Measurements from ENCODE around the gene LACRT. TPM values are rescaled to one million over a fixed set of nuclear protein-coding genes. Genes with fewer than 3 reads are reported as not detected.

The LACRT gene
- total and polyA plus RNA-seq, 4 donors: not detected

- Histone ChIP-seq H3K27me3 (ENCODE audit: control insufficient read depth in 4 of 4, insufficient read depth in 4 of 4, low read length in 3 of 4) (no peaks in the 10 kb centered on the region), H3K9ac (ENCODE audit: low read depth in 1 of 2, low read length in 2 of 2) (no peak overlapping the region), H3K4me1 (ENCODE audit: control insufficient read depth in 4 of 4, insufficient read depth in 4 of 4, low read length in 3 of 4) (no peaks in the 10 kb centered on the region), H3K27ac (ENCODE audit: low read depth in 1 of 2, low read length in 2 of 2) (no peak overlapping the region), H3K4me3 (ENCODE audit: low read depth in 1 of 3, low read length in 3 of 3) (no peak overlapping the region), H3K36me3 (ENCODE audit: control insufficient read depth in 4 of 4, insufficient read depth in 3 of 4, low read depth in 1 of 4, low read length in 3 of 4) (no peaks in the 10 kb centered on the region), H3K9me3 (ENCODE audit: control insufficient read depth in 4 of 4, low read length in 3 of 4) (no peaks in the 10 kb centered on the region)
- 66% methylated on average over 4 of the region's 4 CpGs for WGBS
- TF ChIP-seq YY1 (IDR thresholded peaks at IDR 0.05) (no peak), EGR1 (IDR thresholded peaks at IDR 0.05; ENCODE audit: low read depth in 2 of 2) (no peak), FOXA2 (IDR thresholded peaks at IDR 0.05) (no peak), NR2F2 (IDR thresholded peaks at IDR 0.05) (no peak), HNF4A (conservative IDR thresholded peaks at IDR 0.05) (no peak), RAD21 (IDR thresholded peaks at IDR 0.05) (no peak), JUND (IDR thresholded peaks at IDR 0.05) (no peak), SP1 (IDR thresholded peaks at IDR 0.05) (no peak), ZBTB33 (IDR thresholded peaks at IDR 0.05) (no peak), HNF4G (IDR thresholded peaks at IDR 0.05) (no peak), GABPA (IDR thresholded peaks at IDR 0.05 in 1 of 2, conservative IDR thresholded peaks at IDR 0.05 in 1 of 2) (no peak), FOXA1 (IDR thresholded peaks at IDR 0.05) (no peak), RXRA (IDR thresholded peaks at IDR 0.05) (no peak), TAF1 (conservative IDR thresholded peaks at IDR 0.05) (no peak), ATF3 (IDR thresholded peaks at IDR 0.05) (no peak)
- TF ChIP-seq, protein P1, sequence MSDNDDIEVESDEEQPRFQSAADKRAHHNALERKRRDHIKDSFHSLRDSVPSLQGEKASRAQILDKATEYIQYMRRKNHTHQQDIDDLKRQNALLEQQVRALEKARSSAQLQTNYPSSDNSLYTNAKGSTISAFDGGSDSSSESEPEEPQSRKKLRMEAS (IDR thresholded peaks at IDR 0.05): no peak
- TF ChIP-seq, protein P2, sequence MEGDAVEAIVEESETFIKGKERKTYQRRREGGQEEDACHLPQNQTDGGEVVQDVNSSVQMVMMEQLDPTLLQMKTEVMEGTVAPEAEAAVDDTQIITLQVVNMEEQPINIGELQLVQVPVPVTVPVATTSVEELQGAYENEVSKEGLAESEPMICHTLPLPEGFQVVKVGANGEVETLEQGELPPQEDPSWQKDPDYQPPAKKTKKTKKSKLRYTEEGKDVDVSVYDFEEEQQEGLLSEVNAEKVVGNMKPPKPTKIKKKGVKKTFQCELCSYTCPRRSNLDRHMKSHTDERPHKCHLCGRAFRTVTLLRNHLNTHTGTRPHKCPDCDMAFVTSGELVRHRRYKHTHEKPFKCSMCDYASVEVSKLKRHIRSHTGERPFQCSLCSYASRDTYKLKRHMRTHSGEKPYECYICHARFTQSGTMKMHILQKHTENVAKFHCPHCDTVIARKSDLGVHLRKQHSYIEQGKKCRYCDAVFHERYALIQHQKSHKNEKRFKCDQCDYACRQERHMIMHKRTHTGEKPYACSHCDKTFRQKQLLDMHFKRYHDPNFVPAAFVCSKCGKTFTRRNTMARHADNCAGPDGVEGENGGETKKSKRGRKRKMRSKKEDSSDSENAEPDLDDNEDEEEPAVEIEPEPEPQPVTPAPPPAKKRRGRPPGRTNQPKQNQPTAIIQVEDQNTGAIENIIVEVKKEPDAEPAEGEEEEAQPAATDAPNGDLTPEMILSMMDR (IDR thresholded peaks at IDR 0.05; ENCODE audit: low read depth, low read length, missing input control): no peak
- TF ChIP-seq, protein P3, sequence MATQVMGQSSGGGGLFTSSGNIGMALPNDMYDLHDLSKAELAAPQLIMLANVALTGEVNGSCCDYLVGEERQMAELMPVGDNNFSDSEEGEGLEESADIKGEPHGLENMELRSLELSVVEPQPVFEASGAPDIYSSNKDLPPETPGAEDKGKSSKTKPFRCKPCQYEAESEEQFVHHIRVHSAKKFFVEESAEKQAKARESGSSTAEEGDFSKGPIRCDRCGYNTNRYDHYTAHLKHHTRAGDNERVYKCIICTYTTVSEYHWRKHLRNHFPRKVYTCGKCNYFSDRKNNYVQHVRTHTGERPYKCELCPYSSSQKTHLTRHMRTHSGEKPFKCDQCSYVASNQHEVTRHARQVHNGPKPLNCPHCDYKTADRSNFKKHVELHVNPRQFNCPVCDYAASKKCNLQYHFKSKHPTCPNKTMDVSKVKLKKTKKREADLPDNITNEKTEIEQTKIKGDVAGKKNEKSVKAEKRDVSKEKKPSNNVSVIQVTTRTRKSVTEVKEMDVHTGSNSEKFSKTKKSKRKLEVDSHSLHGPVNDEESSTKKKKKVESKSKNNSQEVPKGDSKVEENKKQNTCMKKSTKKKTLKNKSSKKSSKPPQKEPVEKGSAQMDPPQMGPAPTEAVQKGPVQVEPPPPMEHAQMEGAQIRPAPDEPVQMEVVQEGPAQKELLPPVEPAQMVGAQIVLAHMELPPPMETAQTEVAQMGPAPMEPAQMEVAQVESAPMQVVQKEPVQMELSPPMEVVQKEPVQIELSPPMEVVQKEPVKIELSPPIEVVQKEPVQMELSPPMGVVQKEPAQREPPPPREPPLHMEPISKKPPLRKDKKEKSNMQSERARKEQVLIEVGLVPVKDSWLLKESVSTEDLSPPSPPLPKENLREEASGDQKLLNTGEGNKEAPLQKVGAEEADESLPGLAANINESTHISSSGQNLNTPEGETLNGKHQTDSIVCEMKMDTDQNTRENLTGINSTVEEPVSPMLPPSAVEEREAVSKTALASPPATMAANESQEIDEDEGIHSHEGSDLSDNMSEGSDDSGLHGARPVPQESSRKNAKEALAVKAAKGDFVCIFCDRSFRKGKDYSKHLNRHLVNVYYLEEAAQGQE (IDR thresholded peaks at IDR 0.05): no peak
- DNase-seq (ENCODE audit: low spot score): no peak
Measured at GRCh38 chr12:54650409-54650808, 15.7 kb upstream of the LACRT start.
